ENCODE measurements around the gene AMIGO1.
A peak's percentile ranks its signal among the peaks of the same experiment; 100 is the strongest.
"Not testable (repeated sequence)": the region's sequence is repeated elsewhere in the genome, so short reads cannot be mapped to it uniquely, and the experiment has no call there.

AMIGO1 gene

DNA sequence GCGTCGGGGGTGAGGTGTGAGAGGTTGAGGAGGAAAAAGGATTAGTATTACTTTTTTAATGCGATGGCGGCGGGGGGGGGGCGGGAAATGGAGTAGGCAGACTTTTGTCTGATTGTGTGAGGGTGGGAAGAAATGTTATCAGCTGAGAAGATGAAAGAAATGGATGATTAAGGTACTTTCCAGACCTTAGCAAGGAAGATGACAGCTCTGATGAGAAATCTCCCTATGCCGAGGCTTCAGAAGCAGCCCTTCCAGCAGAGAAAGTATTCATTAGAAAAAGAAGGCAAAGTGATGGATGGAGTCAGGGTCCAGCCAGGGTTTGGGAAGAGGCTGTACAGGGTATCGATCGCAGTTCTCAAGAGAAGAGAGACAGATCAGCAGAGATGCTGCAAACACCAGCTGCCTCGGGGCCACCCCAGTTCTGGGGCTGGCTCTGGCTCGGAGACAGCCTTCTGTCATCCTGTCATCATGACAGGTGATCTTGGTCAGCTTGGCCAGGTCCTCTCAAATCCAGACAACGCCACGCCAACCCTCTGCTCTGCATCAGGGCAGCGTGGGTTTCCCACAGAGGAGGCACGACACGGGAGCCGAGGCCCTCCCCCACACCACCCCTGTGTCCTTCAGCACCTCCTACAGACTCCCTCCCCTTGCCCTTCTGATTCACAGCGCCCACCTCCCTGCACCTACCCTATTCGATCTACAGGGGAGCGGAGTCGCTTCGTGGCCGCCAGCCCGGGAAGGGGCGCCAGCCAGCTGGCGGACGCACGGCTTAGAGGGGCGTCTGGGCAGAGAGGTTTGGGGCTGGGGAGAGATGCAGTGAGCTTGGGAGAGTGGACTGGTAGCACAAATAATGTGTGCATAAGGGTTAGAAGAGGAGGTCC is 26.5 kb downstream of the AMIGO1 start:
- DNase-seq = no peak

DNA sequence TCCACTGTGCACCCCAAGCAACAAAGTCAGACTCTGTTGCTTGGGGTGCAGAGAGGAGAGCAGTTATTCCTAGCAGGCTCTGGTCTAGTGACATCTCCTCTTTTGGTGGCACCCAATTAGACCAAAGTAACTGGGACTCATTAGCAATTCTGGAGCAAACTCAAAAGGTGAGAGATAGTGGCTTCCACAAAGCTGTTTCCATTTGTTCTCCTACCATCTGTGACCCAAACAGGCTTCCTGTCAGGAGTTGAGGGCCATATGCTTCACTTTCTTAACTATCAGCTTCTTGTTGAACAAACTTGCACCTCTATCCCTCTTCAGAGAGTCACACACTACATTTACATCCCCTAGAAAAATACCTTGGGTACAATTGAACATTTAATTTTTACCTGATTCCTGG is 27.3 kb downstream of the AMIGO1 start:
- DNase-seq = no peak

DNA sequence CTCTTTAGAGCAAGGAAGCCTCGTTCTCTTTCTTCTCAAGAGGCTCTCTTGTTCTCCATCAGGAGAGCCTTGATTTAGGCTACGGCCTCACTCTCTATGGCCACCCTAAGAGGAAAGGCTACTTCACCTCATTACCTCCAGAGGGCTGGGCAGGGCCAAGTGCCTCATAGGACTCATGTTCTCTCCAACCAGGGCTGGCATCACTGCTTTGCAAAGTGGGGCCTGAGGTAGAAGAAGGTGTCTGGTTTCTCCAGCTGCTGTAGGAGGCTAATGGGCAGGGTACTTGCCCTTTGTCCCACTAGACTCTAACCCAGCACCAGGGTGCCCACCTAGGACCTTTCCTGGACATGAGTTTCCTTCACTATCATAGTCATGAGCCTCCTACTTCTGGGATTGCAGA is 27.9 kb downstream of the AMIGO1 start:
- DNase-seq = no peak

DNA sequence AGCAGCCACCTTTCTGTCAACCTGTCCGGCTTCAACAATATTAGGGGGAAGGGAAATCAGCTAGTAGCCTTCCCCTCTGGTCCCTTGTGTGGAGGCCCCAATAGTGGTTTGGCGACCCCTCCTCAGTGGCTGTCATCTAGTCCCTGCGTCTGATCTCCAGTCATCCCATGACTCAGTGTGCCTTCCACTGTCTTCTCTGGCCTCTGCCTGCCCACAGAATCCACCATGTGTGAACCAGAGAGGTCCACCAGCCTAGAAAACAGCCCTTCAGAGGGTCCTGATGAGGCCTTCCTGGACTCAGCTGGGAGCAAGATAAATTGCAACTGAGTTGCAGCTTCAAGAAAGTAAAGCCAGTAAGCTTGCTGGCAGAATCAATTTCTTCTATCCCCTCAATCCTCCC is 29.6 kb downstream of the AMIGO1 start:
- DNase-seq = no peak

DNA sequence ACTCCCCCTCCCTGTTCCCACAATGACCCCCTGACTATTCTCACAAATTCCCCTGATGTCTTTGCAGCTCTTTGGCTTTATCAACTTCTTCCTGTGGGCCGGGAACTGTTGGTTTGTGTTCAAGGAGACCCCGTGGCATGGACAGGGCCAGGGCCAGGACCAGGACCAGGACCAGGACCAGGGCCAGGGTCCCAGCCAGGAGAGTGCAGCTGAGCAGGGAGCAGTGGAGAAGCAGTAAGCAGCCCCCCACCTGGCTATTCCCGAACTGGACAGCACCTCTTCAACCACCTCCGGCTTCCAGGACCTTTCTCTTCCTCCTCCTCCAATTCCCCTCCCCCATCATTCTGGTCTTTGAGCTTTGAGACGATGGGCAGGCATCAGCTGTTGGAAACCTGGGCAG is 30.2 kb downstream of the AMIGO1 start:
- no peak for DNase-seq

DNA sequence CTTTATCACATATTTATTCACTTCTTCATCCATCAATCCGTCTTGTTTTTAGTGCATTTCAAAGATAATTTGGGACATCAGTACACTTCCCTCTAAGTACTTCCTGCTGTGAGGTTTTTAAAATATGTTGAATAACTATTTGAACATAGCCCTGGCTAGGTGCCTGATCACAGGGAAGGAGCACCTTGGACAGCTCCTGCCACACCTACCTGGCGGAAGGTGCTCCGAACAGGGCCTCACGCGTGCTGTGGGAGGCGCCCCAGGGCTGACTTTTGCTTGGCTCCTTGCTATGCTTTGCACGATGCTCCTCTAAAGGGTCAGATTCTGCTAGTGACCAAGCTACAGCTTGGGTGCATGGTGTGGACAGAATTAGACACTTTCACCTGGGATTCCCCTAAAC is 30.7 kb downstream of the AMIGO1 start:
- peak in 1 of 2 experiments; percentile 38 for DNase-seq

DNA sequence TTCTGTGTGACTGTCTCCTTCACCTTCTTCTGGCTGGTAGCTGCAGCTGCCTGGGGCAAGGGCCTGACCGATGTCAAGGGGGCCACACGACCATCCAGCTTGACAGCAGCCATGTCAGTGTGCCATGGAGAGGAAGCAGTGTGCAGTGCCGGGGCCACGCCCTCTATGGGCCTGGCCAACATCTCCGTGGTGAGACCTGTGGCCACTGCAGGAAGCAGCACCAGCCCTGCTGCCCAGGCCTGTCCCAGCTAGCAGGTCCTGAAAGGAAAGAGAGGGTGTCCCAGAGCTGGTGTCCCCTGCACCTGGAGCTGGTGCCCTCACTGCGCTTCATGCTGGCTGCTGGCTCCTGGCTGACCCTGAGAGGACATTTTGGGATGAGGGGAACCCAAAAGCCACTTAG is 31.7 kb downstream of the AMIGO1 start:
- DNase-seq = no peak

DNA sequence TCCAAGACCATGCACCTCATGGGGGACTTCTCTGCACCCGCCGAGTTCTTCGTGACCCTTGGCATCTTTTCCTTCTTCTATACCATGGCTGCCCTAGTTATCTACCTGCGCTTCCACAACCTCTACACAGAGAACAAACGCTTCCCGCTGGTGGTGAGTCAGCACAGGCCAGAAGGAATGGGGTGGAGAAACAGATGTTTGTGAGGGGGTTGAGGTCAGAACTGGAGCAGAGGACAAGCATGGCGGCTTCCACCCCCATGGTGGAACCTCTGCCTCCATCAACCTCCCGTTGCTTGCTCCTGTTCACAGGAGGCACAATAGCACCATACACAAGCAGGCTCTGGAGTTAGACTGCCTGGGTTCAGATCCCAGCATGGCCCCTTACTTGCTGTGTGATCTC is 32.7 kb downstream of the AMIGO1 start:
- DNase-seq = no peak

DNA sequence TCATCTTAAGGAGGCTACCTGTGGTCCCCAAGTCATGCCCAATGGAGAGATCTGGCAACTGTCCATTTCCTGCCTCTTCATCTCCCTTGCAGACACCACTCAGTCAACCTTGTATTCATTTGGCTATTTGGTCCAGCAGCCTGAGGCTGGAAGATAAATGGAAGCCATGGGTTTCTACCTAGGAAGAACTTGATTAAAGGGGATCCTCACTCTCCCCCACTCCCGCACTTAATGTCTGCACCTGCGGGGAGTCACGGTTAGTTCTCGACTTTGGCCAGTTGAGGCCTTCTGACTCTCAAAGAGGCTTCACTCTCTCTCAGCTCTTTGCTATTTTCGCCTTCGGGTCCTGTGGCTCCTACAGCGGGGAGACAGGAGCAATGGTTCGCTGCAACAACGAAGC is 34.3 kb downstream of the AMIGO1 start:
- no peak for DNase-seq

DNA sequence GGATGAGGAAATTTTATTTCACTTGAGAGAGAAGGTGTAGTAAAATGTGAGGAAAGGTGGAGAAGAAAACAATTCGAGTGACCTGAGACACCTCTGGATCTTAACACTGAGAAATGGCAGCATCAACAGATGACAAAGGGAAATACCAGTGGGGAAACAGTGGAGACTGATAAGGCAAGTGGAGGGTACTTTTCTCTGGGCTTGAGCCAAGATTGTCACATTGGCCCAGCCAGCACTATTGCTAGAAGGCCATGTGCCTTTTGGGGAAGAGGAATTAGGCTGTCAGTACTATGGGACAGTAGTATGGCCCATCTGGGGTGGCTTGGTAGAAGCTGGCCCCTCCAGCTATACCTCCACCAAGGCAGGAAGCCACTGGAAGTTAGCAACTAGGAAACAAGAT is 34.8 kb downstream of the AMIGO1 start:
- DNase-seq = no peak

DNA sequence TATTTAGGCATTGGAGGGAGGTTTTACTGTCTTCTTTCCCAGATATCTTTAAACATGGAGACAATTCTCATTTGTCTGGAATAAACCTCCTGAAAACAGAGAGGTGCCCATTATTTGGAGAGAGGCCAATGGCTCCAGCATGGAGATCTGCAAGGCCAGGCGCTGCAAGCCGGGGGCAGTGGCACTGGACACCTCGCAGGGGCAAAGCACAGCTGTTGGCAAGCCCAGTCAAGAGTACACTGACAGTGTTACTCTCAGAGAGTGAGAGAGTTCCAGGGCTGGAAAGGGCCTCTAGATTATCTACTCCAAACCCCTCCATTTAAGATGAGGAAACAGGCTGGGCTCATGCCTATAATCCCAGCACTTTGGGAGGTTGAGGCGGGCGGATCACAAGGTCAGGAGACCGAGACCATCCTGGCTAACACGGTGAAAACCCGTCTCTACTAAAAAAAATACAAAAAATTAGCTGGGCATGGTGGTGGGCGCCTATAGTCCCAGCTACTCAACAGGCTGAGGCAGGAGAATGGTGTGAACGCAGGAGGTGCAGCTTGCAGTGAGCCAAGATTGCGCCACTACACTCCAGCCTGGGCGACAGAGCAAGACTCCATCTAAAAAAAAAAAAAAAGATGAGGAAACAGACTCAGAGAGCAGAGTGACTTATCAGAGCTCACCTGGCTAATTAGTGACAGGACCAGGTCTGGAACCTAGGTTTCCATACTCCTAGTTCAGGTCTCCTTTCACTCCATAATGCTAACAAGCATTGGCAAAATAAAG is 36.1 kb downstream of the AMIGO1 start:
- not testable (repeated sequence) for DNase-seq

DNA sequence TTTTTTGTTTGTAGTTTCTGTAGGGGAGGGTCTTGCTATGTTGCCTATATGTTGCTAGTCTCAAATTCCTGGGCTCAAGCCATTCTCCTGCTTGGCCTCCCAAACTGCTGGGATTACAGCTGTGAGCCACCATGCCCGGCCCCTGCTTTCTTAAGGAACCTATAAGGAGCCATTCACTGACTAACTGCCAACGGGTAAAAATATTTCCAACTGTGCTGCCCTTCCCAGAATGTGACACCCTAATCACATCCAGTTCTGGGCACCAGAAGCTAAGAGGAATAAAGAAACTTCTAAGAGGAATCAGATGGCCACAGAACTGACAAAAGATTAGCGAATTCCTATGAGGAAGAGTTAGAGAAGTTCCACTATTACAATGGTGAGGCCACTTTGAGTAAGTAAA is 36.7 kb downstream of the AMIGO1 start:
- no peak for DNase-seq

DNA sequence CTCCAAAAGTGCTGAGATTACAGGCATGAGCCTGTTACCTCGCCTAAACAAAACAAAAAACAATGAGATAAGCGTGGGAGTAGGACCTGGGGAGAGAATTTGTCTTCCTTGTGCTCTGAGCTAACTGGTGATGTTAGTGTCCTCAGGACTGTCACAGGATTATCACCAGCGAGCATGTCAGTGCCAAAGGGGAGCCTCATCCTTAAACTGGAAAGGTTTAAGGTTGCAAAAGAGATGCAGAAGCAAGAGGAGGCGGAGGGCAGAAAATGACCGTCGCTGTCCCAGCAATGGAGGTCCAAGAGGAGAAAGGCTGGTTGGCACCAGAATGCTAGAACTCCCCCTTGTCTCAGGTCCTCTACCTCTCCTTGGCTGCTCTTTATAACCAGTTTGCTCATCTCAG is 39.3 kb downstream of the AMIGO1 start:
- no peak for DNase-seq

DNA sequence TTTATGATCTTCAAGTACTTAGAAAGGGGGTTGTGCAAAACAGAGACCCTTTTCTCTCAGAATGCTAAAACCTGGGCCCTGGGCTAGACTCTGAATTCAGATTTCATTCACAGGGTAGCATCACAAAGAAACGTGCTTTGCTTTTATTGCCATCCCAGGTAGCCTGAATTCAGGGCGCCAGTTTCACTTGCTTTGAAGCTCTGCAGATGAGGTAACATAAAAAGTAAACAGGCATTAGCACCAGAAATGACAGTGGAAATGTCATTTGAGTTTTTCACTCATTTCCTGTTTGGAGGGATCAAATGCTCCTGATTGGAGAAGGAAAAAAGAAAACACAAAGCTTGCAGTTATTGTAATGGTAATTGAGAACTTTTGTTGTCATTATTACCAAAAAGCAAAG is 40.6 kb downstream of the AMIGO1 start:
- no peak for DNase-seq

DNA sequence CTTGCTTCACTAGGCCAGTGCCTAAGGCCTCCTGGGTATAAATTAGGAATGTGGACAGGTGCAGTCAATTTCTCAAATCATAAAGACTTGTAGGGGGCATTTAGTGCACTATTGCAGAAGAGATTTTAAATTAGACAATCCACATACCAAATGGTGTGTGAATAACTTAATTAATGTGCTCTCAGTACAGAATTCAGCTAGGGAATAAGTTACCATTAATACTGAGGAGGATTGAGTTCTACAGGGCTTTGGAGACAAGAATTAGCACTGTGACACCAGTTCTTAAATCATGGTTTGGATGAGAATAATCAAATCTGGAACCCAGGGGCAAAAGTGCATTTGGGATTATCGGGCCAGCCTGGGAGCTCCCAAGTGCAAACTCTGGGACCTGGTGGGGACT is 41.5 kb downstream of the AMIGO1 start:
- no peak for DNase-seq

DNA sequence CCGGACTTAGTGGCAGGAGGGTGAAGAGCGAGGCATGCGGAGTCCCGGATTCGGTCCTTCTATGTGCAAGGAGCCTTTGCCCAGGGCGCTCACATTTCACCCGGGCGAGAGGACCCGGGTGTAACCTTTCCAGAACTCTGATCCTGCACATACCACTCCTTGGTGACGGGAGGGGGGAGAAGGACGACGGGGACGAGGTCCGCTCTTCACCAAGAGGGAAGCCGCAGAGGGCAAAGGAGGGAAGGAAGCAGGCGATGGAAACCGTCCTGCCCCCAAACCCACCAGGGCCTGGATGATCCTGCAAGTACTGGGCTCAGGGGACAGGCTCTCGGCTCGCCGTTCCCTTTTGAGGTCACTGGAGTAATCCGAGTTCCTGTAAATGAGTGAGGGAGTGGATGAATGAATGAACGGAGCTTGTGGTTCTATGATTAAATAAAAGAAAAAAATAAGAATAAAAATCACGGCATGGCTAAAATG is 42.2 kb downstream of the AMIGO1 start:
- DNase-seq = no peak

DNA sequence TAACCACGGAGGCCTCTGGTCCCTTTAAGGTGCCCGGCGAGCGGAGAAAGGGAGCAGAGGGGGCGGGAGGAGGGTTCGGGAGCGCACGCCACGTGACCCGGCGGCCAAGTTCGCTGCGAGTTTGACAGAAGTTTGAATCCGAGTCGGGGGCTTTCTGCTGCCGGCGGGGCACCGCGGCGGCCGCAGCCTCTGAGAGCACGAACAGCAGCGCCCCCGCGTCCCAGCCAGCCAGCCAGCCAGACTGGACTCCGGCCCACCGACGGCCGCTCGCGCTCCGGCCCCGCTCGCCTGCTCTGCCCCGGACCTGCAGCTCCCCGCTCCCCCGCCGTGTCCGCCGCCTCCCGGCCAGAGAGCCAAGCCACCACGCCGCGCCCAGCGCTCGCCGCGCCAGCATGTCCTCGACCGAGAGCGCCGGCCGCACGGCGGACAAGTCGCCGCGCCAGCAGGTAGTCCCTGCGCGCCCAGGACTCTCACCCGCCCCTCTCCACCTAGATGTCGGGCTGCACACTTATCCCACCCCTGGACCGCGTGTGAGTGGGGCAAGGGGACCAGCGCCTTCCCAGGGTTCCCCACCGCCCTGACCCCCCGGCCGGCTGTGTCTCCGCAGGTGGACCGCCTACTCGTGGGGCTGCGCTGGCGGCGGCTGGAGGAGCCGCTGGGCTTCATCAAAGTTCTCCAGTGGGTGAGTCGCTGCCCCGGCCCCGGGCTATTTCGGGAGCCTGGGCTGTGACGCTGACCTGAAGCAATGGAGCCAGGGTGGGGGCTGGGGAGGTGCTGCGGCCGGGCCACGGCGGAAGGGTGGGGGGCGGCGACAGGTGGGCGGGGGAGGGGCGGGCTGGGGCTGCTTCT is 42.9 kb downstream of the AMIGO1 start, which contains the start of gene SYPL2:
SYPL2 (plus strand) TSS at position 95 of the 849 bp plus-strand sequence; CDS start at position 393, 298 bp downstream.
- DNase-seq = peak in 1 of 2 experiments; percentile 38

DNA sequence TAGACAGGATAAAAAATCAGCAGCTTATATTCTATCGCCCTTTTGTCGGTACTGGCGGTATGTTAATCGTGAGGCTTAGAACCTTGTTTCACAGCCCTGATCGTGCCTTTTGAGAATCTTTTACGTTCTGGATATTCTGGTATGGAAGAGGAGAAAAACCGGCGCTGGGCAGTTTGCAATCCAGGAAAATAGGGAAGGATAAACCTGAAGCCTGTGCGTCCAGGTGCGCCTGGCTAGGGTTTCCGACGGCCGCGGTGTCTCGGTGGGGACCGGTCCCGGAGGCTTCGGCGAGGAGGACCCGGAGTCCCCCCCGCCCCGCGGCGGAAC is 43.4 kb downstream of the AMIGO1 start:
- no peak for DNase-seq

DNA sequence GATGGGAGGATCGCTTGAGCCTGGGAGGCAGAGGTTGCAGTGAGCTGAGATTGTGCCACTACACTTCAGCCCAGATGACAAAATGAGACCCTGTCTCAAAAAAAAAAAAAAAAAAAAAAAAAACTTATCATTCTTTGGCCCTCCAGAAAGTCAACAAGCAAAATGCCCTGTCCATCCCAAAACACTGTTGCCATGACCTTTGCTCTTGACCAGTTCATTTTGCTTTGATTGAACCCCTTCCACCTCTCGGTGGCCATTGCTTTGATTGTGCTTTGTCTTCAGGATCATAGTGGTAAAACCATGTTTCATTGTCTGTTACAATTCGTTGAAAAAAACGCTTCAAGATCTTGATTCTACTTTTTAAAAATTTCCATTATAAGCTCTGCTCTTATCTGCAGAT is 51.7 kb downstream of the AMIGO1 start:
- no peak for DNase-seq

DNA sequence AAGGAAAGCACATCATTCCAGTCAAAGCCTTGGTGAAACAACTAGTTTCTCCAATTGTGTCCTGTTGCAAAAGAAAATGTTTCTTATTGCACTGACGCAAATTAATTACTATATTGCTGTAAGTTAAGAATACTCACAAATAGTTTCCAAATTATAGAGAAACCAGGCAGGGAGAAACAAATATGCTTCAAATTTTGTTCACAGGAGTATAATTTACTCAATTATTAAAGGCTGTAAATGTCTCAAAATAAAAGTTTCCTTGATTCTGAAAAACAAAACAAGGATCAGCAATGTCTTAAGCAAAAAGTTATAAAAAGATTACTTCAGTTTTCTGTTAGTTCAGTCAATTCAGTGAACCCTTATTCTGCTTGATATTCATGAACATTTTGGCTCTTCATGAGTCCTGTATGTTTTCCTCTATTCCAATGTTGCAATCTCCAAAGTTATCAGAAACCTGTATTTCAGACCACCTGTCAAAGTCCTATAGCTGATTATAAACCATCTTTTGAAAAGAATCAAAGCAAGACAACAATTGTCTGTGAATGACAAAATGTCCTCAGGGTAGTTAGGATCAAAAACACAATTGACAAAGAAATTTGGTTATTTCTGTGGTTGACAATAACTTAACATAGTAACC is 54.9 kb downstream of the AMIGO1 start:
- DNase-seq = no peak

All from activated T-cell treated with anti-CD3 and anti-CD28 coated beads, Interleukin-2, amount 50 U/mL, for 48 hours (primary cell).